KMS-11 (cell line): Measurements from ENCODE around the gene IL22RA2.
"Not testable (repeated sequence)": the region's sequence is repeated elsewhere in the genome, so short reads cannot be mapped to it uniquely, and the experiment has no call there.

Experiments
- H2AFZ ChIP-seq: fragments of 200-600 bp; sonication (generic); 2 replicates; pipeline ENCODE4 v1.6.1; 2016; ENCODE audit warnings: antibody characterized with exemption, mixed run types, low read depth
- H3K27ac ChIP-seq: fragments of 200-600 bp; sonication (generic); 2 replicates; pipeline ENCODE4 v1.6.1; 2016; ENCODE audit warnings: mild to moderate bottlenecking, mixed run types
- H3K27me3 ChIP-seq: fragments of 200-600 bp; sonication (generic); 2 replicates; pipeline ENCODE4 v1.6.1; 2017; ENCODE audit warnings: mild to moderate bottlenecking, low read depth, mixed run types, moderate library complexity; ENCODE audit not compliant: insufficient read depth
- H3K36me3 ChIP-seq: fragments of 200-600 bp; sonication (generic); 2 replicates; pipeline ENCODE4 v1.6.1; 2017; ENCODE audit warnings: mild to moderate bottlenecking, mixed run types; ENCODE audit not compliant: insufficient read depth
- H3K4me1 ChIP-seq: fragments of 200-600 bp; sonication (generic); 2 replicates; pipeline ENCODE4 v1.6.1; 2016; ENCODE audit warnings: mild to moderate bottlenecking, low read depth, mixed run types; ENCODE audit not compliant: poor library complexity, severe bottlenecking
- H3K4me2 ChIP-seq: fragments of 200-600 bp; sonication (generic); 2 replicates; pipeline ENCODE4 v1.7.0; 2016; ENCODE audit warnings: mild to moderate bottlenecking, mixed run types
- H3K4me3 ChIP-seq: fragments of 200-600 bp; sonication (generic); IDR thresholded peaks from 2 replicates; pipeline ENCODE4 v1.6.1; 2017; ENCODE audit warnings: low read depth, low read length, mixed read lengths; ENCODE audit not compliant: insufficient read depth
- H3K79me2 ChIP-seq: fragments of 200-600 bp; sonication (generic); 2 replicates; pipeline ENCODE4 v1.6.1; 2016; ENCODE audit warnings: low read depth, mixed run types; ENCODE audit not compliant: insufficient read depth
- H3K9ac ChIP-seq: fragments of 200-600 bp; sonication (generic); 2 replicates; pipeline ENCODE4 v1.6.1; 2016; ENCODE audit warnings: mild to moderate bottlenecking, mixed run types
- H4K20me1 ChIP-seq: fragments of 200-600 bp; sonication (generic); 2 replicates; pipeline ENCODE4 v1.6.1; 2016; ENCODE audit warnings: mild to moderate bottlenecking, mixed run types; ENCODE audit not compliant: insufficient read depth
- TF ChIP-seq, protein P1 (sequence below): fragments of 200-600 bp; sonication (generic); conservative IDR thresholded peaks from 2 replicates; pipeline ENCODE4 v1.6.1; 2017; ENCODE audit warnings: low read depth, mild to moderate bottlenecking, antibody characterized with exemption, low read length, moderate library complexity, mixed read lengths

Gene IL22RA2

DNA sequence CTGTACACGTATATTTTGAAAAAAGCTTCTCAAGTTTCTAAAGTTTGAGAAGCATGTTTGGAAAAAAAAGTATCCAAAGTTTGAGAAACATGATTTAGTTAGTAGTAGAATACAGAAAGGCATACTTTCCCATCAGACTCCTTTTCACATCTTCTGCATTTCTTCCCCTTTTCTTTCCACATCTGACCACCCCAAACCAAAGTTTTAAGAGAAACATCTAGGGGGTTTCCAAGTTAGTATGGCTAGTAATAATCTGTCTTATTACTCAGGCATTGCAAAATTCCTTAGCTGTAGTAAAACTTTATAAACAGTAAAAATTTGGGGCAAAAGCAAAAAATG lies 65.7 kb downstream of the IL22RA2 start:
- no peaks in the 10 kb centered on the region for H3K79me2 ChIP-seq
- no peak overlapping the region for H3K4me3 ChIP-seq
- H3K27me3 ChIP-seq, result no peaks in the 10 kb centered on the region
- peaks cover 38% of the 10 kb centered on the region for H3K4me1 ChIP-seq
- H3K4me2 ChIP-seq, result no peak overlapping the region
- H4K20me1 ChIP-seq, result no peaks in the 10 kb centered on the region
- H3K27ac ChIP-seq, result no peak overlapping the region
- no peaks in the 10 kb centered on the region for H3K36me3 ChIP-seq
- H3K9ac ChIP-seq, result no peak overlapping the region
- TF ChIP-seq, protein P1, sequence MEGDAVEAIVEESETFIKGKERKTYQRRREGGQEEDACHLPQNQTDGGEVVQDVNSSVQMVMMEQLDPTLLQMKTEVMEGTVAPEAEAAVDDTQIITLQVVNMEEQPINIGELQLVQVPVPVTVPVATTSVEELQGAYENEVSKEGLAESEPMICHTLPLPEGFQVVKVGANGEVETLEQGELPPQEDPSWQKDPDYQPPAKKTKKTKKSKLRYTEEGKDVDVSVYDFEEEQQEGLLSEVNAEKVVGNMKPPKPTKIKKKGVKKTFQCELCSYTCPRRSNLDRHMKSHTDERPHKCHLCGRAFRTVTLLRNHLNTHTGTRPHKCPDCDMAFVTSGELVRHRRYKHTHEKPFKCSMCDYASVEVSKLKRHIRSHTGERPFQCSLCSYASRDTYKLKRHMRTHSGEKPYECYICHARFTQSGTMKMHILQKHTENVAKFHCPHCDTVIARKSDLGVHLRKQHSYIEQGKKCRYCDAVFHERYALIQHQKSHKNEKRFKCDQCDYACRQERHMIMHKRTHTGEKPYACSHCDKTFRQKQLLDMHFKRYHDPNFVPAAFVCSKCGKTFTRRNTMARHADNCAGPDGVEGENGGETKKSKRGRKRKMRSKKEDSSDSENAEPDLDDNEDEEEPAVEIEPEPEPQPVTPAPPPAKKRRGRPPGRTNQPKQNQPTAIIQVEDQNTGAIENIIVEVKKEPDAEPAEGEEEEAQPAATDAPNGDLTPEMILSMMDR, result no peak
- no peak overlapping the region for H2AFZ ChIP-seq

DNA sequence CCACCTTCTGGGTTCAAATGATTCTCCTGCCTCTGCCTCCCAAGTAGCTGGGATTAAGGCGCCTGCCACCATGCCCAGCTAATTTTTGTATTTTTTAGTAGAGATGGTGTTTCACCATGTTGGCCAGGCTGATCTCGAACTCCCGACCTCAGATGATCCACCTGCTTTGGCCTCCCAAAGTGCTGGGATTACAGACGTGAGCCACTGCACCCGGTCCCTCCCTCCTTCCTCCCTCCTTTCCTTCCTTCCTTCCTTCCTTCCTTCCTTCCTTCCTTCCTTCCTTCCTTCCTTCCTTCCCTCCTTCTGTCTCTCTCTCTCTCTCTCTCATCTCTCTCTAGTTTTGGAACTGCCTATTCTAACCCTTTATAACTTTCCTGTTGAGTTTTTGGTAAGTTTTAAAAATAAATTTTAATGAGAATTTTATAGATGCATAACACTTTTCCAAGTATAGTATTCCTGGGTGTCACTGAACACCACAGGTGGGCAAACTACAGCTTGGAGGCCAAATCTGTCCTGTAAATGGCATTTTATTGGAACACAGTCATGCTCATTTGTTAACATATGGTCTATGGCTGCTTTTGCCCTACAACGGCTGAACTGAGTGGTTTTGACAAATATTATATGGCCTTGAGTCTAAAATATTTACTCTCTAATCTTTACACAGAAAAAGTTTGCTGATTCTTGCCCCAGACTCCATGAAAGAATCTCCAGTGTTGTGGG lies 66.2 kb downstream of the IL22RA2 start:
- not testable (repeated sequence) for H3K79me2 ChIP-seq, H3K4me2 ChIP-seq, H4K20me1 ChIP-seq, H3K9ac ChIP-seq, H3K4me3 ChIP-seq, H3K27me3 ChIP-seq, H3K27ac ChIP-seq, H2AFZ ChIP-seq, H3K36me3 ChIP-seq
- peaks cover 43% of the 10 kb centered on the region for H3K4me1 ChIP-seq

DNA sequence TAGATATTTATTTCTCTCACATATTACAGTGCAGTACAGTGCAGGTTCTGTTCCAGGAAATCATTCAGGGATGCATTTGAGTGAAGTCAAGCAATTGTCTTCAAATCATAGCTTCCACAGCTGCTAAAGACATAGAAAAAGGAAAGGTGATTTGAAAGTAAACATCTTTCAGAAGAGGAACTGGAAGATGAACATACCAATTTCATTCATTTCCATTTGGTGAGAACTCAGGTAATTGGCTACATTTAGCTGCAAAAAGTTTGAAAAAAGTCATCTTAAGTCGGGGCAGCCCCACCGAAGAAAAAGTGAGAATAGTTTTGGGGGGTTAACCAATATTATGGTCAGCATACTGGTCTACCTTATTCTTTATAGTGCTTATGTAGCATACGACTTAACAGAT lies 67.3 kb downstream of the IL22RA2 start:
- no peaks in the 10 kb centered on the region for H3K79me2 ChIP-seq
- peaks cover 53% of the 10 kb centered on the region for H3K4me1 ChIP-seq
- H3K9ac ChIP-seq, result no peak overlapping the region
- H4K20me1 ChIP-seq, result no peaks in the 10 kb centered on the region
- peak overlapping the region; percentile 3; the same call in 1 of the 2 replicates for H3K4me2 ChIP-seq
- H2AFZ ChIP-seq, result no peak overlapping the region
- no peak overlapping the region for H3K27ac ChIP-seq
- no peak overlapping the region for H3K4me3 ChIP-seq
- TF ChIP-seq, protein P1, result no peak
- H3K36me3 ChIP-seq, result no peaks in the 10 kb centered on the region
- no peaks in the 10 kb centered on the region for H3K27me3 ChIP-seq

DNA sequence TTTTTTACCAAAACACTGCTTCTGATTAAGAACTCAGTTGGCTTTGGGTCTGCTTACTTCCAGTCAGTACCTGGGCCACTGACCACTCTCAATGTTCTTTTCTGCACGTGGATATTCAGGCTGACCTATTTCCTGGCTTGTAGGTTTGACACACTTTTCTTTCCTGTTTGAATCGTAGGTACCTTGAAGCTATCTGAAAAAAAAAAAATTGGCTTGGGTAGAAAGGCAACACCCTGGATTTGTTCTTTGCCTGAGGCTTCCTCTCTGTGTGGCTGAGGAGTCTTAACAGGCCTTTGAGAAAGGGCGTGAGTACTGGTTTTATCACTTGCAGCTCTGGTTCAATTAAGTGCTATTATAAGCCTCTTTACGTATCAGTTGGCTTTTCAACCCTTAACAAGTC lies 68.1 kb downstream of the IL22RA2 start:
- no peaks in the 10 kb centered on the region for H3K36me3 ChIP-seq
- no peaks in the 10 kb centered on the region for H3K79me2 ChIP-seq
- no peak overlapping the region for H3K4me3 ChIP-seq
- H3K9ac ChIP-seq, result no peak overlapping the region
- H3K27ac ChIP-seq, result no peak overlapping the region
- H4K20me1 ChIP-seq, result no peaks in the 10 kb centered on the region
- H2AFZ ChIP-seq, result no peak overlapping the region
- H3K4me1 ChIP-seq, result peaks cover 61% of the 10 kb centered on the region
- 0 out of 2 replicates have a peak overlapping the region, but pooled peaks have one; percentile 3 for H3K4me2 ChIP-seq
- TF ChIP-seq, protein P1, result no peak
- H3K27me3 ChIP-seq, result no peaks in the 10 kb centered on the region

DNA sequence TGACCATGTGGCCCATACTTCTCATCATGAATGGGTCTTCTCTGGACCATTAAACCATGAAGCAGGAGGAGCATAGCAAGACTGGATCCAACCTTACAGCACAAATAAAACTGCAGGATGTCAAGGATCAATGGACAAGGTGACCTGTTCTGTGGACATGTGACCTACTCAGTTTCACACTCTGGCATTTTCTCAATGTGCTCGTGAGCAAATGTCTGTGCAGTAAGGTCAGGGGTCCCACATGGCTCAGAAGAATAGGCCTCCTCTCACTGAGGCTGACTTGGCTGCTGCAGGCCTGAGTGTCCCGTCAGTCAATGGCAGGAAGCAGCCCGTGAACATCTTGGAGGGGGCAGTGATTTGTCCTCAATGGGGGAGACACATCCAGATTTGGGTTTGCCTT lies 68.5 kb downstream of the IL22RA2 start:
- no peaks in the 10 kb centered on the region for H4K20me1 ChIP-seq
- no peak overlapping the region for H3K4me2 ChIP-seq
- no peaks in the 10 kb centered on the region for H3K36me3 ChIP-seq
- no peak overlapping the region for H3K9ac ChIP-seq
- H2AFZ ChIP-seq, result no peak overlapping the region
- no peaks in the 10 kb centered on the region for H3K79me2 ChIP-seq
- H3K4me3 ChIP-seq, result no peak overlapping the region
- H3K4me1 ChIP-seq, result peaks cover 62% of the 10 kb centered on the region
- TF ChIP-seq, protein P1, result no peak
- no peak overlapping the region for H3K27ac ChIP-seq
- no peaks in the 10 kb centered on the region for H3K27me3 ChIP-seq
